DND-41 (cell line): ENCODE results near the gene SLC2A13.

ENCODE experiments used
- ATAC-seq: fragments of 200-7000 bp; cut with Tn5 transposase; 3 replicates; pipeline ENCODE4 v1.9.1; 2021; ENCODE audit warnings: low read depth; ENCODE audit not compliant: insufficient read depth
- DNase-seq: peaks from one replicate; pipeline ENCODE4 v3.0.0-alpha.2; 2020
- H2AFZ ChIP-seq: 2 replicates; pipeline ENCODE4 v1.6.0; 2012; ENCODE audit warnings: low read depth, low read length
- H3K27ac ChIP-seq: 2 replicates; pipeline ENCODE4 v1.5.1; 2012; ENCODE audit warnings: low read length, inconsistent platforms
- H3K27me3 ChIP-seq: fragments of 200-600 bp; sonication (generic); 2 replicates; pipeline ENCODE4 v1.6.0; 2012; ENCODE audit warnings: low read length, mild to moderate bottlenecking, inconsistent platforms; ENCODE audit not compliant: insufficient read depth, poor library complexity
- H3K36me3 ChIP-seq: 2 replicates; pipeline ENCODE4 v1.5.1; 2012; ENCODE audit warnings: low read length, inconsistent platforms; ENCODE audit not compliant: insufficient read depth
- H3K4me1 ChIP-seq: 2 replicates; pipeline ENCODE4 v1.5.1; 2012; ENCODE audit warnings: mild to moderate bottlenecking, low read length; ENCODE audit not compliant: insufficient read depth
- H3K4me2 ChIP-seq: 2 replicates; pipeline ENCODE4 v1.6.0; 2012; ENCODE audit warnings: mild to moderate bottlenecking, moderate library complexity, low read length, inconsistent platforms; ENCODE audit not compliant: insufficient read depth
- H3K4me3 ChIP-seq, 2 experiments: fragments of 200-600 bp in 1 of 2; shearing (Covaris generic) in 1 of 2; 2 replicates each; pipeline ENCODE4 v1.5.1; 2012 to 2016; ENCODE audit warnings: inconsistent platforms in 2 of 2, low read length in 2 of 2, mild to moderate bottlenecking in 2 of 2, low read depth in 1 of 2, moderate library complexity in 1 of 2
- H3K79me2 ChIP-seq: 2 replicates; pipeline ENCODE4 v1.6.0; 2012; ENCODE audit warnings: low read length, inconsistent platforms; ENCODE audit not compliant: insufficient read depth
- H3K9ac ChIP-seq: 2 replicates; pipeline ENCODE4 v1.6.0; 2012; ENCODE audit warnings: low read depth, mild to moderate bottlenecking, inconsistent platforms, low read length, moderate library complexity
- H3K9me3 ChIP-seq: 2 replicates; pipeline ENCODE4 v1.5.1; 2012; ENCODE audit warnings: low read length, moderate library complexity, mild to moderate bottlenecking, inconsistent platforms; ENCODE audit not compliant: insufficient read depth, severe bottlenecking
- H4K20me1 ChIP-seq: 2 replicates; pipeline ENCODE4 v1.6.0; 2012; ENCODE audit warnings: low read length; ENCODE audit not compliant: insufficient read depth
- CTCF ChIP-seq: IDR thresholded peaks from 2 replicates; pipeline ENCODE4 v1.5.1; 2012; ENCODE audit warnings: borderline replicate concordance, low read length, moderate library complexity, mild to moderate bottlenecking; ENCODE audit not compliant: poor library complexity, severe bottlenecking; ENCODE audit errors: extremely low read depth
- EZH2 ChIP-seq: IDR thresholded peaks from 3 replicates; pipeline ENCODE4 v1.6.1; 2012; ENCODE audit warnings: borderline replicate concordance, low read depth, mild to moderate bottlenecking, moderate library complexity, low read length, inconsistent platforms; ENCODE audit not compliant: severe bottlenecking

SLC2A13 gene

GRCh38 chr12:40065636-40066035 lies 40.2 kb downstream of the SLC2A13 start:
- H3K9ac ChIP-seq = no peak overlapping the region
- no peaks in the 10 kb centered on the region for H3K36me3 ChIP-seq
- H2AFZ ChIP-seq = no peak overlapping the region
- H4K20me1 ChIP-seq = no peaks in the 10 kb centered on the region
- H3K4me3 ChIP-seq = no peak overlapping the region
- H3K4me2 ChIP-seq = no peak overlapping the region
- TF ChIP-seq CTCF = no peak
- TF ChIP-seq EZH2 = no peak
- no peak overlapping the region for H3K27ac ChIP-seq
- no peaks in the 10 kb centered on the region for H3K79me2 ChIP-seq
- H3K27me3 ChIP-seq = no peaks in the 10 kb centered on the region
- no peaks in the 10 kb centered on the region for H3K4me1 ChIP-seq
- no peaks in the 10 kb centered on the region for H3K9me3 ChIP-seq
- DNase-seq (no peak), ATAC-seq (no peak)

- no peak overlapping the region for H3K4me3 ChIP-seq
- H3K27me3 ChIP-seq = no peaks in the 10 kb centered on the region
- no peaks in the 10 kb centered on the region for H3K9me3 ChIP-seq
- no peak overlapping the region for H3K27ac ChIP-seq
- TF ChIP-seq EZH2 (no peak), CTCF (no peak)
- no peak overlapping the region for H2AFZ ChIP-seq
- H4K20me1 ChIP-seq = no peaks in the 10 kb centered on the region
- H3K9ac ChIP-seq = no peak overlapping the region
- no peaks in the 10 kb centered on the region for H3K79me2 ChIP-seq
- H3K4me1 ChIP-seq = no peaks in the 10 kb centered on the region
- H3K36me3 ChIP-seq = no peaks in the 10 kb centered on the region
- no peak for DNase-seq
- no peak overlapping the region for H3K4me2 ChIP-seq
- no peak for ATAC-seq
Observed at GRCh38 chr12:40063414-40063813, 42.5 kb downstream of the SLC2A13 start.

- H3K4me3 ChIP-seq = no peak overlapping the region
- no peaks in the 10 kb centered on the region for H4K20me1 ChIP-seq
- H3K27ac ChIP-seq = no peak overlapping the region
- no peak overlapping the region for H3K9ac ChIP-seq
- no peak for ATAC-seq
- H3K4me1 ChIP-seq = no peaks in the 10 kb centered on the region
- H3K36me3 ChIP-seq = no peaks in the 10 kb centered on the region
- no peak overlapping the region for H3K4me2 ChIP-seq
- H3K27me3 ChIP-seq = no peaks in the 10 kb centered on the region
- no peaks in the 10 kb centered on the region for H3K9me3 ChIP-seq
- H3K79me2 ChIP-seq = no peaks in the 10 kb centered on the region
- TF ChIP-seq CTCF (no peak), EZH2 (no peak)
- no peak overlapping the region for H2AFZ ChIP-seq
- no peak for DNase-seq
Observed at GRCh38 chr12:40058721-40059190, 47.1 kb downstream of the SLC2A13 start.

- Histone ChIP-seq H3K9me3 (no peaks in the 10 kb centered on the region), H3K4me1 (no peaks in the 10 kb centered on the region), H3K79me2 (no peaks in the 10 kb centered on the region), H4K20me1 (no peaks in the 10 kb centered on the region), H3K4me2 (no peak overlapping the region), H3K27me3 (no peaks in the 10 kb centered on the region), H2AFZ (no peak overlapping the region), H3K9ac (no peak overlapping the region), H3K27ac (no peak overlapping the region), H3K4me3 (no peak overlapping the region), H3K36me3 (no peaks in the 10 kb centered on the region)
- TF ChIP-seq EZH2 = no peak
- DNase-seq (no peak), ATAC-seq (no peak)
Observed at GRCh38 chr12:40056373-40056772, 49.5 kb downstream of the SLC2A13 start.
